NB4 (cell line): Measurements from ENCODE around the gene UBA52.

Experiments
- POLR2A ChIP-seq: IDR thresholded peaks from 2 replicates; pipeline ENCODE4 v1.6.1; 2011; ENCODE audit warnings: mild to moderate bottlenecking; ENCODE audit not compliant: insufficient read length; ENCODE audit errors: extremely low read depth
- TF ChIP-seq, protein P1 (sequence below): IDR thresholded peaks from one replicate; pipeline ENCODE4 v1.5.1; 2012; ENCODE audit warnings: low read depth, low read length

GRCh38 chr19:18557411-18558201, 14.1 kb upstream of the UBA52 start, which contains the start of gene KXD1:
- TF ChIP-seq, protein P1, sequence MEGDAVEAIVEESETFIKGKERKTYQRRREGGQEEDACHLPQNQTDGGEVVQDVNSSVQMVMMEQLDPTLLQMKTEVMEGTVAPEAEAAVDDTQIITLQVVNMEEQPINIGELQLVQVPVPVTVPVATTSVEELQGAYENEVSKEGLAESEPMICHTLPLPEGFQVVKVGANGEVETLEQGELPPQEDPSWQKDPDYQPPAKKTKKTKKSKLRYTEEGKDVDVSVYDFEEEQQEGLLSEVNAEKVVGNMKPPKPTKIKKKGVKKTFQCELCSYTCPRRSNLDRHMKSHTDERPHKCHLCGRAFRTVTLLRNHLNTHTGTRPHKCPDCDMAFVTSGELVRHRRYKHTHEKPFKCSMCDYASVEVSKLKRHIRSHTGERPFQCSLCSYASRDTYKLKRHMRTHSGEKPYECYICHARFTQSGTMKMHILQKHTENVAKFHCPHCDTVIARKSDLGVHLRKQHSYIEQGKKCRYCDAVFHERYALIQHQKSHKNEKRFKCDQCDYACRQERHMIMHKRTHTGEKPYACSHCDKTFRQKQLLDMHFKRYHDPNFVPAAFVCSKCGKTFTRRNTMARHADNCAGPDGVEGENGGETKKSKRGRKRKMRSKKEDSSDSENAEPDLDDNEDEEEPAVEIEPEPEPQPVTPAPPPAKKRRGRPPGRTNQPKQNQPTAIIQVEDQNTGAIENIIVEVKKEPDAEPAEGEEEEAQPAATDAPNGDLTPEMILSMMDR: no peak
- peak; percentile 78 for TF ChIP-seq POLR2A
